ENCODE data around the gene STPG4. TPM values are rescaled to one million over a fixed set of nuclear protein-coding genes. Genes with fewer than 3 reads are reported as not detected.

STPG4 gene
- total and polyA plus RNA-seq, 2 of the 8 experiments (the other 6 are each of a cell fraction or from before 2014, with no cell fraction given): 0.28 TPM; not detected in 1

- Histone ChIP-seq H3K23ac (ENCODE audit: insufficient read length) (no peak overlapping the region), H2BK15ac (ENCODE audit: low read length) (no peak overlapping the region), H3K4me1 (replicated peaks in 1 of 4; ENCODE audit: control insufficient read depth in 3 of 4, insufficient read depth in 4 of 4, low read length in 3 of 4) (peaks cover 6 to 24% (median 19%) of the 10 kb centered on the region in 4 experiments; a peak in 6 of 7 replicates), H3K18ac (ENCODE audit: extremely low read depth, low read length) (no peak overlapping the region), H4K91ac (replicated peaks; ENCODE audit: insufficient read length, low read length) (no peak overlapping the region), H3K27me3 (replicated peaks in 1 of 4; ENCODE audit: control insufficient read depth in 3 of 4, extremely low read depth in 1 of 4, insufficient read depth in 3 of 4, low read length in 3 of 4) (no peaks in the 10 kb centered on the region), H2BK12ac (ENCODE audit: low read depth, low read length) (no peak overlapping the region), H2AK5ac (ENCODE audit: low read depth, low read length) (no peak overlapping the region), H3K9ac (replicated peaks in 1 of 4; ENCODE audit: extremely low read depth in 1 of 4, low read depth in 3 of 4, low read length in 3 of 4) (no peak overlapping the region), H3K79me2 (ENCODE audit: control insufficient read depth in 1 of 2, insufficient read depth in 2 of 2, low read length in 2 of 2) (peaks cover 39 to 71% of the 10 kb centered on the region in 2 experiments), H3K27ac (ENCODE audit: low read depth, low read length) (no peak overlapping the region), H3K56ac (replicated peaks; ENCODE audit: insufficient read length, low read depth, low read length) (no peak overlapping the region), H3K4me3 (ENCODE audit: extremely low read depth in 1 of 4, insufficient read depth in 2 of 4, low read depth in 3 of 4, low read length in 4 of 4) (peak overlapping the region; percentile 30 to 97 (median 88); a peak in 6 of 8 replicates), H4K5ac (ENCODE audit: insufficient read length, low read depth, low read length) (no peak overlapping the region), H3K36me3 (ENCODE audit: control insufficient read depth in 2 of 4, insufficient read depth in 4 of 4, low read length in 3 of 4) (peaks cover 0 to 34% (median 5%) of the 10 kb centered on the region in 4 experiments; a peak in 5 of 8 replicates), H3K9me3 (ENCODE audit: insufficient read depth in 2 of 2, low read depth in 1 of 2, low read length in 1 of 2) (no peaks in the 10 kb centered on the region), H2BK5ac (ENCODE audit: low read depth, low read length) (no peak overlapping the region), H3K14ac (ENCODE audit: insufficient read length) (no peak overlapping the region), H3K4ac (replicated peaks; ENCODE audit: insufficient read length, low read depth, low read length) (no peak overlapping the region), H4K8ac (ENCODE audit: extremely low read depth, insufficient read depth, low read length) (no peak overlapping the region), H3K23me2 (ENCODE audit: low read depth, low read length) (peaks cover 6% of the 10 kb centered on the region), H2AFZ (ENCODE audit: low read length) (no peak overlapping the region), H3K79me1 (ENCODE audit: low read depth, low read length) (peaks cover 2% of the 10 kb centered on the region; the same call in 1 of the 2 replicates), H2BK120ac (replicated peaks; ENCODE audit: low read depth, low read length) (no peak overlapping the region), H4K20me1 (replicated peaks in 1 of 2; ENCODE audit: control insufficient read depth in 1 of 2, insufficient read depth in 2 of 2, low read length in 2 of 2) (peaks cover 28 to 48% of the 10 kb centered on the region in 2 experiments), H2BK20ac (ENCODE audit: low read length) (no peak overlapping the region), H3K4me2 (ENCODE audit: insufficient read depth in 1 of 2, low read depth in 2 of 2, low read length in 2 of 2) (peak overlapping the region; percentile 75 to 97)
- no peak for FAIRE-seq
- POLR2A ChIA-PET (ENCODE audit: partially characterized antibody): interaction anchor here (0.6 to 5.7 kb wide), 7 partner anchors 19 to 260 kb away, joined by 3 to 40 read pairs (median 3); partner anchors contain the start of gene STPG4
- DNase-seq (ENCODE audit: low read depth in 1 of 2, low spot score in 2 of 2): no peak
- 59% methylated on average over 9 of the region's 9 CpGs; no CpG with 5 or more reads in 1 of the 2 experiments for WGBS, 2 experiments (ENCODE audit: extremely low coverage in 1 of 2, insufficient coverage in 1 of 2, insufficient read length in 1 of 2, insufficient replicate concordance in 2 of 2, low coverage in 1 of 2, low lambda C conversion rate in 2 of 2, missing lambda C conversion rate in 1 of 2)
- CTCF ChIA-PET (ENCODE audit: partially characterized antibody): interaction anchor here (0.8 to 3.8 kb wide), 5 partner anchors 88 to 192 kb away, joined by 3 to 16 read pairs (median 4); no protein-coding TSS in a partner anchor
Observed at GRCh38 chr2:47173986-47174732, 19.1 kb upstream of the STPG4 start.

All from H1 (cell line).